SK-N-MC (cell line): Measurements from ENCODE around the gene SLC16A4.
"Not testable (repeated sequence)": the region's sequence is repeated elsewhere in the genome, so short reads cannot be mapped to it uniquely, and the experiment has no call there.

Experiments used
- EZH2 ChIP-seq: fragments of 200-600 bp; sonication (generic); IDR thresholded peaks from one replicate; pipeline ENCODE4 v1.6.1; 2017; ENCODE audit warnings: antibody characterized with exemption
- POLR2AphosphoS5 ChIP-seq: IDR thresholded peaks from 2 replicates; pipeline ENCODE4 v1.6.1; 2012; ENCODE audit warnings: mild to moderate bottlenecking, low read depth, low read length, borderline replicate concordance

GRCh38 chr1:110413045-110413444, 22.2 kb upstream of the SLC16A4 start:
- TF ChIP-seq POLR2AphosphoS5, EZH2: not testable (repeated sequence)
